AG09309 (cell line): ENCODE results near the gene TJP3.

Experiments
- DNase-seq: peaks from one replicate; pipeline ENCODE4 v3.0.0-alpha.2; 2010; ENCODE audit warnings: low read depth
- H3K4me3 ChIP-seq: 2 replicates; pipeline ENCODE4 v1.5.1; 2011; ENCODE audit warnings: mild to moderate bottlenecking, low read depth, low read length, moderate library complexity; ENCODE audit not compliant: control insufficient read depth
- CTCF ChIP-seq: IDR thresholded peaks from 2 replicates; pipeline ENCODE4 v1.5.1; 2011; ENCODE audit warnings: mild to moderate bottlenecking, low read depth, low read length, inconsistent platforms; ENCODE audit not compliant: insufficient read depth, control insufficient read depth; ENCODE audit errors: missing control alignments

TJP3 gene

GRCh38 chr19:3785938-3786824, 78.0 kb downstream of the TJP3 start, which contains the start of gene MATK:
Gene MATK, minus strand, starts transcription at chr19:3786381. Its CDS starts 1,246 bp downstream, at chr19:3785135.
- DNase-seq, result no peak
- H3K4me3 ChIP-seq, result no peak within 1 kb of the TSS
- no peak for TF ChIP-seq CTCF

- TF ChIP-seq CTCF, result no peak
- no peak overlapping the region for H3K4me3 ChIP-seq
- DNase-seq, result no peak
Observed at GRCh38 chr19:3788996-3789778, 81.0 kb downstream of the TJP3 start.

GRCh38 chr19:3790209-3790734, 82.1 kb downstream of the TJP3 start:
- no peak for TF ChIP-seq CTCF
- DNase-seq, result no peak
- H3K4me3 ChIP-seq, result no peak overlapping the region

- no peak for TF ChIP-seq CTCF
- H3K4me3 ChIP-seq, result no peak overlapping the region
- DNase-seq, result no peak
Observed at GRCh38 chr19:3790941-3791340, 82.8 kb downstream of the TJP3 start.

GRCh38 chr19:3792114-3792513, 83.9 kb downstream of the TJP3 start:
- no peak for TF ChIP-seq CTCF
- no peak overlapping the region for H3K4me3 ChIP-seq
- DNase-seq, result no peak

GRCh38 chr19:3793799-3794198, 85.6 kb downstream of the TJP3 start:
- no peak for TF ChIP-seq CTCF
- DNase-seq, result no peak
- H3K4me3 ChIP-seq, result no peak overlapping the region
